Stimulated activated effector memory CD8-positive, alpha-beta T cell treated with anti-CD3 and anti-CD28 coated beads, Interleukin-12 subunit alpha, Interleukin-12 subunit beta, amount 100 ng/mL, for 72 hours (primary cell): ENCODE measurements around the gene EGR4.

Source experiments
- ATAC-seq: fragments of 150-1000 bp; cut with Tn5 transposase; 2 replicates; pipeline ENCODE4 v1.10.0; 2021
- DNase-seq, 2 donors: peaks; one replicate each; pipeline ENCODE4 v3.0.0; 2021 to 2022; ENCODE audit warnings: low spot score in 2 of 2
- H3K27ac Mint-ChIP-seq: one replicate; pipeline ENCODE4 v1.8.0; 2022; ENCODE audit warnings: mild to moderate bottlenecking, mixed read lengths
- H3K36me3 Mint-ChIP-seq: one replicate; pipeline ENCODE4 v1.8.0; 2022; ENCODE audit warnings: mild to moderate bottlenecking, mixed read lengths
- H3K4me1 Mint-ChIP-seq: one replicate; pipeline ENCODE4 v1.8.0; 2022; ENCODE audit warnings: mixed read lengths
- H3K4me3 Mint-ChIP-seq: one replicate; pipeline ENCODE4 v1.8.0; 2022; ENCODE audit warnings: mild to moderate bottlenecking, mixed read lengths
- H3K9me3 Mint-ChIP-seq: one replicate; pipeline ENCODE4 v1.8.0; 2022; ENCODE audit warnings: mixed read lengths

The EGR4 gene

DNA sequence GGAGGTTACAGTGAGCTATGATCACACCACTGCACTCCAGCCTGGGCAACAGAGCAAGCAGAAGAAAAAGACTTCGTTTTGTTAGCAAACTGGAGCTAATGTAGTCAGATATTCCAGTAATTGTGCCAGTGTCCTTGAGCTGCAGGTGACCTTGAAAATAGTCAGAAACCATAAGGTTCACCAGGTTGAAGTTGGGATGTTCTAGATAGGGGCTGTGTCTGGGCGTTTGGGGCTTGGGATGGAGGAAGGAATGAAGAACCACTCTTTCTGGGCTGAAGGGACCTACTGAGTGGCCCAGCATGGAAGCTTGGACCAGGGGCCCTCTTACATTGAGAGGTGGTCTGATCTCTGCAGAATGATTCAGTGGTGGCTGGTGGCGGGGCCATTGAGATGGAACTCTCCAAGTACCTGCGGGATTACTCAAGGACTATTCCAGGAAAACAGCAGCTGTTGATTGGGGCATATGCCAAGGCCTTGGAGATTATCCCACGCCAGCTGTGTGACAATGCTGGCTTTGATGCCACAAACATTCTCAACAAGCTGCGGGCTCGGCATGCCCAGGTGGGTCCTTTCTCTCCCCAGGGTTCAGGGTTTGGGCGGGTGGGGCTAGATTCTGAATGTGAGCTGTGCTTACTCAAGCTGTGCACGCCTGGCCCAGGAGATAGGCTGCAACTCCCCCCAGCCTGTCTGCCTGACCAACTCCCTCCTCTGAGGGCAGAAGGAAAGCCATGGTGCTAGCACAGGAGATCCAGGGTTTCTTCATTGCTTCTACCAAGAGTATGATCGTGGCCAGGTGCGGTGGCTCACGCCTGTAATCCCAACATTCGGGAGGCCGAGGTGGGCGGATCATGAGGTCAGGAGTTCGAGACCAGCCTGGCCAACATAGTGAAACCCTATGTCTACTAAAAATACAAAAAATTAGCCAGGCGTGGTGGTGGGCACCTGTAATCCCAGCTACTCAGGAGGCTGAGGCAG, 42.2 kb downstream of the EGR4 start:
- no peak for ATAC-seq
- no peak overlapping the region for H3K4me3 Mint-ChIP-seq
- no peak overlapping the region for H3K27ac Mint-ChIP-seq
- peaks cover 10% of the 10 kb centered on the region for H3K4me1 Mint-ChIP-seq
- no peak for DNase-seq
- no peaks in the 10 kb centered on the region for H3K9me3 Mint-ChIP-seq
- peaks cover 100% of the 10 kb centered on the region for H3K36me3 Mint-ChIP-seq

DNA sequence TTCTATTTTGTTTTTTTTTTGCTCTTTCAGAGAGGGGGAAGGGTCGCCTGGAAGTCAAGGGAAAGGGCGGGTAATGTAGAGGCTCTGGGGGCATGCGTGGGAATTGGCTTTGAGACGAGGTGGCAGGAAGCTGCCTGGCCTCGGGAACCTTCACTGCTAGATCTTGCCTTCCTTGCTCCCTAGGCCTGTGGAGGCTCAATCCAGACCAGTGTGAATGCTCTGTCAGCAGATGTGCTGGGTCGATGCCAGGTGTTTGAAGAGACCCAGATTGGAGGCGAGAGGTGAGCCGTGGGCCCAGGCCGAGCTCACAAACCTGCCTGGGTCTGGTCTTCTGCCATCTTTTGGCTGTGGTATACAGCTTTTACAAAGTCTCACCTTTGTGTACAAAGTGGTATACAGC, 43.7 kb downstream of the EGR4 start:
- no peak overlapping the region for H3K4me3 Mint-ChIP-seq
- H3K36me3 Mint-ChIP-seq, result peaks cover 100% of the 10 kb centered on the region
- peaks cover 14% of the 10 kb centered on the region for H3K4me1 Mint-ChIP-seq
- DNase-seq, result no peak
- ATAC-seq, result no peak
- peak overlapping the region; percentile 56 for H3K27ac Mint-ChIP-seq
- H3K9me3 Mint-ChIP-seq, result no peaks in the 10 kb centered on the region

DNA sequence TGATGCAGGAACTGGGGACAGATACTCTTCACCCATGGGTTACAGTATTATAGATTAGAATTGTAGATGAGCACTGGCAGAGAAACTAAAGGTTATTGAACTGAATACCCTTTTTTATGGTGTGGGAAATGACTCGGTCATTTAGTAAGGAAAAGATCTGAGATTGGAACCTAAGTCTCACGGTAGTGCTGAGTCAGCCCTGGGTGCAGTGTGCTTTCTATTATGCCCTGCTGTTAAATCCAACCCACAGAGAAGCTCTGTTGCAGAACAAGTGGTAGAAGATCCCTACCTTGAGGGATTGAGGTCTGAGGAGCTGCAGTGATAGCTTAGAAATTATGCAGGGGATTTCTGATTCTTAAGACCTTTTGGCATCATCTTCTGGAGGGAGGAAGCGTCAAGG, 46.5 kb downstream of the EGR4 start:
- Mint-ChIP-seq H3K9me3 (no peaks in the 10 kb centered on the region), H3K27ac (peak overlapping the region; percentile 55), H3K4me1 (peaks cover 21% of the 10 kb centered on the region), H3K36me3 (peaks cover 100% of the 10 kb centered on the region), H3K4me3 (no peak overlapping the region)
- no peak for ATAC-seq
- no peak for DNase-seq

DNA sequence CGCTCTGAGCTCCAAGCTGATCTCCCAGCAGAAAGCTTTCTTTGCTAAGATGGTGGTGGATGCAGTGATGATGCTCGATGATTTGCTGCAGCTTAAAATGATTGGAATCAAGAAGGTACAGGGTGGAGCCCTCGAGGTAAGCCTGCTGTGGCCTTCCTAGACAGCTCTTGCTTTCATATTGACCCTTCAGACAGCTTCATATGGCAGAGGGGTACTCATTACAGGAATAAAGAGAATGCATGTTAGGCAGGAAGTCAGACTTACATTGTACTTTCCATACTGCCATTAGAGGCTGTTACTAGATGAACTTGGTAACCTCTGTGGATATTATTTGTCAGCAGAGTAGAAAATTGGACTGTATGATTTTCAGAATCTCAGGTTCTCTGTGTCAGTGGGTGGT, 48.8 kb downstream of the EGR4 start:
- Mint-ChIP-seq H3K9me3 (no peaks in the 10 kb centered on the region), H3K4me3 (no peak overlapping the region), H3K27ac (peak overlapping the region; percentile 77), H3K4me1 (peaks cover 22% of the 10 kb centered on the region), H3K36me3 (peaks cover 100% of the 10 kb centered on the region)
- no peak for DNase-seq
- peak; percentile 88 for ATAC-seq

DNA sequence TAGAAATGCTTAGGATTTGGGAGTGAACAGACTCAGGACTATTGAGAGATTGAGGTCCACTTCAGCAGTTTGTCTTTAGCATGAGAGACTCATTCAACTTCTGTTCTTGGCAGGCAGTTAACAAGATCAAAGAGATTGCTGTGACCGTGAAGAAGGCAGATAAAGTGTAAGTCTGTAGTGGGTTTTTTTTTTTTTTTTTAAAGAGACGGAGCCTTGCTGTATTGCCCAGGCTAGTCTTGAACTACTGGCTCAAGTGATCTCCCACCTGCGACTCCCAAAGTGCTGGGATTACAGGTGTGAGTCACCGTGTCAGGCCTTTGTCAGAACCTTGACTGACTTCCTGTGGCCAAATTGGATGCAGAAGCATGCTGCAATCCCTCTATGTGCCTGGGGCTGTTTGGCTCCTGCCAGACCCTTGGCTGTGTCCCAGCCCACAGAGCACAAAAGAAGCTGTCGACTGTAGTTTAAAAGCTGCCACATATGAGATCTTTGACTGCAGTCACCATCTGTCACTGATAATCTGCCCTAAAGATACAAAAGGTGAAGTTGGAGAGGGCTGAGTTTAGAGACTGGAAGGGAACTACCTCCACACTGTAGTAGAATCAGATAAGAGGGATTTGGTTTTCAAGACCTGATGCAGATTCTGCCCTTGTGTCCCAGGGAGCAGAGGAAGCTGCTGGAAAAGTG, 49.3 kb downstream of the EGR4 start:
- ATAC-seq (no peak), DNase-seq (no peak)
- H3K4me3 Mint-ChIP-seq, result no peak overlapping the region
- no peaks in the 10 kb centered on the region for H3K9me3 Mint-ChIP-seq
- peaks cover 28% of the 10 kb centered on the region for H3K4me1 Mint-ChIP-seq
- H3K27ac Mint-ChIP-seq, result peak overlapping the region; percentile 77
- H3K36me3 Mint-ChIP-seq, result peaks cover 100% of the 10 kb centered on the region
